ENCODE measurements around the gene C1orf35.

Gene C1orf35

GRCh38 chr1:228147768-228148167, 44.6 kb upstream of the C1orf35 start:
- Histone ChIP-seq H2AFZ (ENCODE audit: low read length, unreplicated experiment) (no peak overlapping the region), H3K27me3 (ENCODE audit: insufficient read depth, low read length) (no peaks in the 10 kb centered on the region), H3K27ac (ENCODE audit: low read depth, low read length) (no peak overlapping the region), H3K4me1 (ENCODE audit: control insufficient read depth, insufficient read depth, low read length, unreplicated experiment) (peaks cover 42% of the 10 kb centered on the region), H3K4me3 (ENCODE audit: low read depth, low read length) (no peak overlapping the region), H3K36me3 (ENCODE audit: insufficient read depth, low read length) (no peaks in the 10 kb centered on the region), H3K79me2 (ENCODE audit: control insufficient read depth, insufficient read depth, low read length, unreplicated experiment) (peaks cover 63% of the 10 kb centered on the region)

DNA sequence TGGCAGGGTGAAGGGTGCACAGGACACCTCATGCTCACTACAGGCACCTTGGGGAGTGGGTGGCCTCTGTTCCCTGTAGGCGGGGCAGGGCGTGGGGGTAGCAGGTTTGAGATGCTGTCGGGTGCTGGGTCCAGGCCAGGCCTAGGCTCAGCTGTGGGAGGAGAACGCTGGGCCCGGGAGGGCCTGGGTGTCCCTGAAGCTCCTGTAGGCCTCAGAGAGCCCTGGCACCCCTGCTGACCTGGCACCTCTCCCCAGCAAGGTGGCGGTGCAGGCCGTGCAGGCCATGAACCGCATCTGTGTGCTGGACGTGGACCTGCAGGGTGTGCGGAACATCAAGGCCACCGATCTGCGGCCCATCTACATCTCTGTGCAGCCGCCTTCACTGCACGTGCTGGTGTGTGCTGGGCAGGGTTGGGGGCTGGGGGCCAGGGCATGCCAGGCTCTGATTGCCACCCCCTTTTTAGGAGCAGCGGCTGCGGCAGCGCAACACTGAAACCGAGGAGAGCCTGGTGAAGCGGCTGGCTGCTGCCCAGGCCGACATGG, 44.1 kb upstream of the C1orf35 start:
- no peaks in the 10 kb centered on the region for H3K36me3 ChIP-seq (ENCODE audit: insufficient read depth, low read length)
- H3K27ac ChIP-seq (ENCODE audit: low read depth, low read length): no peak overlapping the region
- H3K79me2 ChIP-seq (ENCODE audit: control insufficient read depth, insufficient read depth, low read length, unreplicated experiment): peaks cover 68% of the 10 kb centered on the region
- no peaks in the 10 kb centered on the region for H3K27me3 ChIP-seq (ENCODE audit: insufficient read depth, low read length)
- H2AFZ ChIP-seq (ENCODE audit: low read length, unreplicated experiment): no peak overlapping the region
- no peak overlapping the region for H3K4me3 ChIP-seq (ENCODE audit: low read depth, low read length)
- H3K4me1 ChIP-seq (ENCODE audit: control insufficient read depth, insufficient read depth, low read length, unreplicated experiment): peaks cover 48% of the 10 kb centered on the region

GRCh38 chr1:228146417-228147150, 43.5 kb upstream of the C1orf35 start:
- no peaks in the 10 kb centered on the region for H3K27me3 ChIP-seq (ENCODE audit: insufficient read depth, low read length)
- peaks cover 75% of the 10 kb centered on the region for H3K79me2 ChIP-seq (ENCODE audit: control insufficient read depth, insufficient read depth, low read length, unreplicated experiment)
- H3K36me3 ChIP-seq (ENCODE audit: insufficient read depth, low read length): no peaks in the 10 kb centered on the region
- no peak overlapping the region for H3K4me3 ChIP-seq (ENCODE audit: low read depth, low read length)
- no peak overlapping the region for H2AFZ ChIP-seq (ENCODE audit: low read length, unreplicated experiment)
- peaks cover 52% of the 10 kb centered on the region for H3K4me1 ChIP-seq (ENCODE audit: control insufficient read depth, insufficient read depth, low read length, unreplicated experiment)
- no peak overlapping the region for H3K27ac ChIP-seq (ENCODE audit: low read depth, low read length)

GRCh38 chr1:228145463-228146416, 42.6 kb upstream of the C1orf35 start:
- Histone ChIP-seq H3K79me2 (ENCODE audit: control insufficient read depth, insufficient read depth, low read length, unreplicated experiment) (peaks cover 83% of the 10 kb centered on the region), H3K27ac (ENCODE audit: low read depth, low read length) (no peak overlapping the region), H3K4me3 (ENCODE audit: low read depth, low read length) (no peak overlapping the region), H3K36me3 (ENCODE audit: insufficient read depth, low read length) (no peaks in the 10 kb centered on the region), H3K4me1 (ENCODE audit: control insufficient read depth, insufficient read depth, low read length, unreplicated experiment) (peaks cover 46% of the 10 kb centered on the region), H2AFZ (ENCODE audit: low read length, unreplicated experiment) (no peak overlapping the region), H3K27me3 (ENCODE audit: insufficient read depth, low read length) (no peaks in the 10 kb centered on the region)

- no peak overlapping the region for H2AFZ ChIP-seq (ENCODE audit: low read length, unreplicated experiment)
- no peak overlapping the region for H3K27ac ChIP-seq (ENCODE audit: low read depth, low read length)
- H3K36me3 ChIP-seq (ENCODE audit: insufficient read depth, low read length): no peaks in the 10 kb centered on the region
- no peak overlapping the region for H3K4me3 ChIP-seq (ENCODE audit: low read depth, low read length)
- peaks cover 39% of the 10 kb centered on the region for H3K4me1 ChIP-seq (ENCODE audit: control insufficient read depth, insufficient read depth, low read length, unreplicated experiment)
- no peaks in the 10 kb centered on the region for H3K27me3 ChIP-seq (ENCODE audit: insufficient read depth, low read length)
- H3K79me2 ChIP-seq (ENCODE audit: control insufficient read depth, insufficient read depth, low read length, unreplicated experiment): peaks cover 88% of the 10 kb centered on the region
Observed at GRCh38 chr1:228144993-228145343, 41.8 kb upstream of the C1orf35 start.

GRCh38 chr1:228144193-228144992, 41.3 kb upstream of the C1orf35 start:
- peaks cover 33% of the 10 kb centered on the region for H3K4me1 ChIP-seq (ENCODE audit: control insufficient read depth, insufficient read depth, low read length, unreplicated experiment)
- no peak overlapping the region for H2AFZ ChIP-seq (ENCODE audit: low read length, unreplicated experiment)
- no peaks in the 10 kb centered on the region for H3K27me3 ChIP-seq (ENCODE audit: insufficient read depth, low read length)
- H3K4me3 ChIP-seq (ENCODE audit: low read depth, low read length): no peak overlapping the region
- H3K79me2 ChIP-seq (ENCODE audit: control insufficient read depth, insufficient read depth, low read length, unreplicated experiment): peaks cover 82% of the 10 kb centered on the region
- H3K27ac ChIP-seq (ENCODE audit: low read depth, low read length): no peak overlapping the region
- H3K36me3 ChIP-seq (ENCODE audit: insufficient read depth, low read length): no peaks in the 10 kb centered on the region

GRCh38 chr1:228143480-228144192, 40.5 kb upstream of the C1orf35 start:
- Histone ChIP-seq H2AFZ (ENCODE audit: low read length, unreplicated experiment) (no peak overlapping the region), H3K4me3 (ENCODE audit: low read depth, low read length) (no peak overlapping the region), H3K36me3 (ENCODE audit: insufficient read depth, low read length) (no peaks in the 10 kb centered on the region), H3K4me1 (ENCODE audit: control insufficient read depth, insufficient read depth, low read length, unreplicated experiment) (peaks cover 26% of the 10 kb centered on the region), H3K27ac (ENCODE audit: low read depth, low read length) (no peak overlapping the region), H3K27me3 (ENCODE audit: insufficient read depth, low read length) (no peaks in the 10 kb centered on the region), H3K79me2 (ENCODE audit: control insufficient read depth, insufficient read depth, low read length, unreplicated experiment) (peaks cover 75% of the 10 kb centered on the region)

DNA sequence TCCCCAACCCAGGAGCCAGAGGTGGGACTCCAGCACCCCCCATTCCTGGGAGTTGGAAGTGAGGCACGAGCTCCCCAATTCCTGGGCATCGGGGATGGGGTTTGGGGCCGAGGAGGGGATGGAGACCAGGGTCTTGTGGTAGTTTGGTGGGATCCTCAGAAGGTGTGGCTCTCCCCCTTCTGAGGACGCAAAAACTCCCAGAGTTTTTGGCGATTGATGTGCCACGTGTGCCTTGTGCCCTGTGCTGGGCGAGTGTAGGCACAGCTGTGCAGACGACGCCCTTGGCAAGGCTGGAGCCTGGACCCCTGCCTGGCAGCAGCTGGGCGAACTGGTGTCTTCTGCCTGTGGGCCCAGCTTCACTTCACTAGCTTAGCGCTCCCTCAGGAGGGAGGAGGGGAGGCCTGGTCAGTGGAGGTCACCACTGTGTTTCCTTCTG, 39.6 kb upstream of the C1orf35 start:
- peak overlapping the region; percentile 86 for H3K4me3 ChIP-seq (ENCODE audit: low read depth, low read length)
- H2AFZ ChIP-seq (ENCODE audit: low read length, unreplicated experiment): no peak overlapping the region
- peaks cover 74% of the 10 kb centered on the region for H3K79me2 ChIP-seq (ENCODE audit: control insufficient read depth, insufficient read depth, low read length, unreplicated experiment)
- no peaks in the 10 kb centered on the region for H3K36me3 ChIP-seq (ENCODE audit: insufficient read depth, low read length)
- H3K27ac ChIP-seq (ENCODE audit: low read depth, low read length): no peak overlapping the region
- peaks cover 19% of the 10 kb centered on the region for H3K4me1 ChIP-seq (ENCODE audit: control insufficient read depth, insufficient read depth, low read length, unreplicated experiment)
- H3K27me3 ChIP-seq (ENCODE audit: insufficient read depth, low read length): 0 out of 2 replicates have a peak, but pooled peaks cover under 1% of the 10 kb centered on the region

- peak overlapping the region; percentile 91 for H3K27ac ChIP-seq (ENCODE audit: low read depth, low read length)
- H3K4me1 ChIP-seq (ENCODE audit: control insufficient read depth, insufficient read depth, low read length, unreplicated experiment): peaks cover 19% of the 10 kb centered on the region
- no peaks in the 10 kb centered on the region for H3K36me3 ChIP-seq (ENCODE audit: insufficient read depth, low read length)
- H3K27me3 ChIP-seq (ENCODE audit: insufficient read depth, low read length): peaks cover 4% of the 10 kb centered on the region; the same call in 1 of the 2 replicates
- H2AFZ ChIP-seq (ENCODE audit: low read length, unreplicated experiment): no peak overlapping the region
- H3K79me2 ChIP-seq (ENCODE audit: control insufficient read depth, insufficient read depth, low read length, unreplicated experiment): peaks cover 69% of the 10 kb centered on the region
- peak overlapping the region; percentile 86 for H3K4me3 ChIP-seq (ENCODE audit: low read depth, low read length)
Observed at GRCh38 chr1:228142155-228142691, 39.1 kb upstream of the C1orf35 start.

Measured in ACC112 (cell line).